ENCODE results near the gene SPAG9. TPM values are rescaled to one million over a fixed set of nuclear protein-coding genes. Genes with fewer than 3 reads are reported as not detected.
A peak's percentile ranks its signal among the peaks of the same experiment; 100 is the strongest.

The SPAG9 gene
- total and polyA plus RNA-seq, 2 of the 8 experiments (the other 6 are each of a cell fraction or from before 2014, with no cell fraction given), result 9.8 to 63.8 TPM

- Histone ChIP-seq H3K23me2 (ENCODE audit: low read depth, low read length) (no peaks in the 10 kb centered on the region), H3K4me3 (ENCODE audit: extremely low read depth in 1 of 4, insufficient read depth in 2 of 4, low read depth in 3 of 4, low read length in 4 of 4) (no peak overlapping the region), H4K8ac (ENCODE audit: extremely low read depth, insufficient read depth, low read length) (no peak overlapping the region), H2AFZ (ENCODE audit: low read length) (no peak overlapping the region), H2BK12ac (ENCODE audit: low read depth, low read length) (no peak overlapping the region), H3K36me3 (ENCODE audit: control insufficient read depth in 2 of 4, insufficient read depth in 4 of 4, low read length in 3 of 4) (no peaks in the 10 kb centered on the region), H2BK15ac (ENCODE audit: low read length) (no peak overlapping the region), H2AK5ac (ENCODE audit: low read depth, low read length) (no peak overlapping the region), H3K79me1 (ENCODE audit: low read depth, low read length) (no peaks in the 10 kb centered on the region), H4K20me1 (replicated peaks in 1 of 2; ENCODE audit: control insufficient read depth in 1 of 2, insufficient read depth in 2 of 2, low read length in 2 of 2) (no peaks in the 10 kb centered on the region), H3K79me2 (ENCODE audit: control insufficient read depth in 1 of 2, insufficient read depth in 2 of 2, low read length in 2 of 2) (no peaks in the 10 kb centered on the region), H3K14ac (ENCODE audit: insufficient read length) (no peak overlapping the region), H3K27ac (ENCODE audit: low read depth, low read length) (no peak overlapping the region), H3K56ac (replicated peaks; ENCODE audit: insufficient read length, low read depth, low read length) (no peak overlapping the region), H3K9ac (replicated peaks in 1 of 4; ENCODE audit: extremely low read depth in 1 of 4, low read depth in 3 of 4, low read length in 3 of 4) (no peak overlapping the region), H3K9me3 (ENCODE audit: insufficient read depth in 2 of 2, low read depth in 1 of 2, low read length in 1 of 2) (no peaks in the 10 kb centered on the region), H2BK5ac (ENCODE audit: low read depth, low read length) (no peak overlapping the region; the same call in 1 of the 2 replicates), H3K4ac (replicated peaks; ENCODE audit: insufficient read length, low read depth, low read length) (no peak overlapping the region), H3K18ac (ENCODE audit: extremely low read depth, low read length) (no peak overlapping the region), H2BK20ac (ENCODE audit: low read length) (no peak overlapping the region), H4K91ac (replicated peaks; ENCODE audit: insufficient read length, low read length) (no peak overlapping the region), H3K27me3 (replicated peaks in 1 of 4; ENCODE audit: control insufficient read depth in 3 of 4, extremely low read depth in 1 of 4, insufficient read depth in 3 of 4, low read length in 3 of 4) (peaks cover 0 to 5% (median 1%) of the 10 kb centered on the region in 4 experiments; a peak in 2 of 7 replicates), H3K4me2 (ENCODE audit: insufficient read depth in 1 of 2, low read depth in 2 of 2, low read length in 2 of 2) (peak overlapping the region in 1 of 2 experiments; percentile 1; a peak in 1 of 4 replicates), H2BK120ac (replicated peaks; ENCODE audit: low read depth, low read length) (no peak overlapping the region), H3K4me1 (replicated peaks in 1 of 4; ENCODE audit: control insufficient read depth in 3 of 4, insufficient read depth in 4 of 4, low read length in 3 of 4) (peaks cover 3 to 20% (median 9%) of the 10 kb centered on the region in 4 experiments), H4K5ac (ENCODE audit: insufficient read length, low read depth, low read length) (no peak overlapping the region), H3K23ac (ENCODE audit: insufficient read length) (no peak overlapping the region)
- TF ChIP-seq MAFK (IDR thresholded peaks at IDR 0.05; ENCODE audit: low read depth, low read length) (peak; percentile 66; the same call in 1 of the 2 replicates), TEAD4 (IDR thresholded peaks at IDR 0.05; ENCODE audit: low read depth, low read length) (peak; percentile 48; the same call in 1 of the 2 replicates), YY1 (IDR thresholded peaks at IDR 0.05; ENCODE audit: low read depth, low read length) (peak; percentile 50; the same call in 1 of the 2 replicates), BACH1 (IDR thresholded peaks at IDR 0.05; ENCODE audit: low read length) (peak; percentile 76), TAF1 (IDR thresholded peaks at IDR 0.05; ENCODE audit: low read depth, low read length) (no peak)
- WGBS, 2 experiments (ENCODE audit: extremely low coverage in 1 of 2, insufficient coverage in 1 of 2, insufficient read length in 1 of 2, insufficient replicate concordance in 2 of 2, low coverage in 1 of 2, low lambda C conversion rate in 2 of 2, missing lambda C conversion rate in 1 of 2), result 67% methylated on average over 6 of the region's 6 CpGs; no CpG with 5 or more reads in 1 of the 2 experiments
- ChIA-PET POLR2A (ENCODE audit: partially characterized antibody) (interaction anchor here (0.9 to 4.4 kb wide), 6 partner anchors 9 to 143 kb away, joined by 3 to 33 read pairs (median 5); partner anchors contain the start of gene TOB1), CTCF (ENCODE audit: partially characterized antibody) (interaction anchor here (0.9 to 4.1 kb wide), 11 partner anchors 8 to 141 kb away, joined by 3 to 11 read pairs (median 4); partner anchors contain the start of gene TOB1)
- no peak for FAIRE-seq
- DNase-seq (ENCODE audit: low read depth in 1 of 2, low spot score in 2 of 2), result no peak
Measured at GRCh38 chr17:50925296-50925891, 195.3 kb downstream of the SPAG9 start.

All from H1 (cell line).